PC-9 (cell line): ENCODE results near the gene FBXO2. TPM values are rescaled to one million over a fixed set of nuclear protein-coding genes. Genes with fewer than 3 reads are reported as not detected.

ENCODE experiments used
- BruUV-seq: library from RNA; stranded (reverse); fragments of 400-500 nt; replicated peaks from 2 replicates; lab custom pipeline; 2021; lab: Mats Ljungman, UMichigan
- CTCF ChIA-PET: fragments of 300-600 bp; sonication (Branson Sonifier 250); formaldehyde crosslinking; loops from one replicate; lab custom pipeline; 2022; ENCODE audit warnings: antibody characterized with exemption; lab: Charles Lee
- POLR2A ChIA-PET: fragments of 300-600 bp; sonication (Branson Sonifier 250); formaldehyde crosslinking; loops from one replicate; lab custom pipeline; 2022; ENCODE audit warnings: antibody characterized with exemption; ENCODE audit not compliant: unreplicated experiment; lab: Charles Lee
- DNase-seq, 2 experiments: peaks; one replicate each; pipeline versions ENCODE4 v3.0.0 to v3.0.0-alpha.2; 2015 to 2022; ENCODE audit warnings: mixed read lengths in 1 of 2
- H2AFZ ChIP-seq: fragments of 200-600 bp; sonication (generic); 2 replicates; pipeline ENCODE4 v1.8.1; 2017; ENCODE audit warnings: antibody characterized with exemption
- H3F3A ChIP-seq: fragments of 200-600 bp; sonication (generic); 2 replicates; pipeline ENCODE4 v1.8.1; 2017; ENCODE audit warnings: antibody characterized with exemption, mild to moderate bottlenecking, low read depth; ENCODE audit not compliant: insufficient read depth
- H3K27ac ChIP-seq: fragments of 200-600 bp; sonication (generic); 2 replicates; pipeline ENCODE4 v1.6.1; 2016; ENCODE audit warnings: mixed run types
- H3K27me3 ChIP-seq: fragments of 200-600 bp; sonication (generic); 2 replicates; pipeline ENCODE4 v1.6.1; 2016; ENCODE audit warnings: low read depth, mixed run types; ENCODE audit not compliant: insufficient read depth
- H3K36me3 ChIP-seq: fragments of 200-600 bp; sonication (generic); 2 replicates; pipeline ENCODE4 v1.6.1; 2016; ENCODE audit warnings: low read depth, mixed run types
- H3K4me1 ChIP-seq: fragments of 200-600 bp; sonication (generic); replicated peaks from 2 replicates; pipeline ENCODE4 v1.6.1; 2016; ENCODE audit warnings: mixed run types; ENCODE audit not compliant: insufficient read depth
- H3K4me2 ChIP-seq: fragments of 200-600 bp; sonication (generic); 2 replicates; pipeline ENCODE4 v1.6.1; 2017; ENCODE audit warnings: mixed run types
- H3K4me3 ChIP-seq: fragments of 200-600 bp; sonication (generic); 2 replicates; pipeline ENCODE4 v1.6.1; 2016; ENCODE audit warnings: mixed run types
- H3K79me2 ChIP-seq: fragments of 200-600 bp; sonication (generic); 2 replicates; pipeline ENCODE4 v1.6.1; 2017; ENCODE audit warnings: low read depth, mixed run types
- H3K9me2 ChIP-seq: fragments of 200-600 bp; sonication (generic); 2 replicates; pipeline ENCODE4 v1.8.1; 2017; ENCODE audit warnings: mild to moderate bottlenecking; ENCODE audit not compliant: insufficient read depth
- H3K9me3 ChIP-seq: fragments of 200-600 bp; sonication (generic); 2 replicates; pipeline ENCODE4 v1.8.1; 2016; ENCODE audit warnings: low read depth; ENCODE audit not compliant: insufficient read depth
- H4K20me1 ChIP-seq: fragments of 200-600 bp; sonication (generic); 2 replicates; pipeline ENCODE4 v1.8.1; 2017; ENCODE audit not compliant: insufficient read depth
- EZH2 ChIP-seq: fragments of 200-600 bp; sonication (generic); IDR thresholded peaks from 2 replicates; pipeline ENCODE4 v1.8.0; 2017; ENCODE audit warnings: antibody characterized with exemption, low read depth
- intact Hi-C: fragments of 100-400 bp; cut with micrococcal nuclease; formaldehyde crosslinking; loops from one replicate; pipeline ENCODE4 v1.10.0; 2022; ENCODE audit not compliant: unreplicated experiment
- total RNA-seq: library from RNA; stranded (reverse); gene quantifications from 2 replicates; pipeline ENCODE4 v1.2.3, GENCODE V29; 2021
- TF ChIP-seq, protein P1 (sequence below): fragments of 200-600 bp; sonication (generic); conservative IDR thresholded peaks from 2 replicates; pipeline ENCODE4 v1.6.1; 2017; ENCODE audit warnings: mixed run types, antibody characterized with exemption, mild to moderate bottlenecking, moderate library complexity

The FBXO2 gene
- total RNA-seq, 1 experiment from 2014 or later = 40.3 TPM

DNA sequence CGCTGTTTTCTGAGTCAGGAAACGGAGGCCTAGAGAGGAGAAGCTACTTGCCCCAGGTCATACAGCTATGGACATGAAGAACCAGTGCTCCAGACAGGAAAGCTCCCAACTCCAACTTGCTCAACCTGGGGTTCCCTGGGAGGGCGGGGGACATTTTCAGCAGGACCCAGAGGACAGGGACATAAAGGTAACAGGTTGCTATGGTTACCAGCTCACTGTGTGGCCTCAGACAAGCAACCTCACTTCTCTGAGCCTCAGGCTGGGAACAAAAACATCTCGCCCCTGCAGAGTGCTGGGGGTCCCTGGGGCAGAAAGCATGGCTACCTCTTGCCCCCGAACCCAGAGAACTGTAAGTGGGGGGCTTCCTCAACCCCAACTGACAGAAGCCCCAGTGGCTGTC lies 16.1 kb downstream of the FBXO2 start:
- CTCF ChIA-PET = no interaction called here

DNA sequence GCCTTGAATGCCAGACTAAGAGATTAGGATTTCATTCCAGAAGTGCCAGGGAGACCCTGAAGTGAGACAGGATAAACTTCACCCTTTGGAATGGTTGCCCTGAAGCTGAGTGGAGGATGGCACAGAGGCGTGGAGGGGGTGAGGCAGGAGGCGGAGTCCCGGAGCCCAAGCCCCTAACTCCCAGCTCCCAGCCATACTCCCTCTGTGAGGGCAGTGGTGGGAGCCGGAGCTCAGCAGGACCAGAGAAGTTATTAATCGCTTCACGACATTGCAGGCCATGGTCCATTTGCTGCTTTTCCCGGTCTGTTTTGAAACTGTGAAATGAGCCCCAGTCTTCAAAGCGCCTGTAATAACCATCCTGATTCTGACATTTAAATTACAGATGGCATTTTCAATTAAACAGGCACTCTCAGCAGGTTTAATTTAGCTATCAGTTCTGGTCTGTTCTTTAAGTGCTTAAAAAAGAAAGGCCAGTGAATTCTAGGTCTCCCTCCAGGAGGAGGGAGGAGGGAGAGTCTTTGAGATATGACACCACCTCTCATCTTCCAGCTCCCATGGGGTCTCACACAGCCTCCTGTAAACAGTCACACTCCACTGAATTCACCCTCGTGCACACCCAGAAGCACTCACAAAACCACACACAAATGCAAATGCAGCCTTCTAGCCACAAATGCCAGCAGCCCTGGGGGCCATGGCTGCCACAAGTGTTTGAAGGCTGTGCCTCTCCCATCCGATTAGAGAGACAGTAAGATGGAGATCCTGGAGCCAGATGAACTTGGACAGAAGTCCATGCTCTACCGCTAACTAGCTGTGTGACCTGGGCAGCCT lies 19.6 kb downstream of the FBXO2 start:
- intact Hi-C loops = no loop called here
- DNase-seq = no peak
- H3K79me2 ChIP-seq = no peaks in the 10 kb centered on the region

More for the DNA sequence above, 16.1 kb downstream of the FBXO2 start:
- no peak overlapping the region for H3K4me2 ChIP-seq
- intact Hi-C loops = no loop called here
- no peaks in the 10 kb centered on the region for H3K4me1 ChIP-seq
- H3K9me2 ChIP-seq = no peaks in the 10 kb centered on the region
- no peaks in the 10 kb centered on the region for H3K9me3 ChIP-seq
- no peak for DNase-seq
- H4K20me1 ChIP-seq = no peaks in the 10 kb centered on the region
- H3K27me3 ChIP-seq = peaks cover 37% of the 10 kb centered on the region
- H3K79me2 ChIP-seq = no peaks in the 10 kb centered on the region
- no peak overlapping the region for H3K27ac ChIP-seq
- no TSS peak for BruUV-seq
- H2AFZ ChIP-seq = no peak overlapping the region
- no peak for TF ChIP-seq EZH2
- TF ChIP-seq, protein P1, sequence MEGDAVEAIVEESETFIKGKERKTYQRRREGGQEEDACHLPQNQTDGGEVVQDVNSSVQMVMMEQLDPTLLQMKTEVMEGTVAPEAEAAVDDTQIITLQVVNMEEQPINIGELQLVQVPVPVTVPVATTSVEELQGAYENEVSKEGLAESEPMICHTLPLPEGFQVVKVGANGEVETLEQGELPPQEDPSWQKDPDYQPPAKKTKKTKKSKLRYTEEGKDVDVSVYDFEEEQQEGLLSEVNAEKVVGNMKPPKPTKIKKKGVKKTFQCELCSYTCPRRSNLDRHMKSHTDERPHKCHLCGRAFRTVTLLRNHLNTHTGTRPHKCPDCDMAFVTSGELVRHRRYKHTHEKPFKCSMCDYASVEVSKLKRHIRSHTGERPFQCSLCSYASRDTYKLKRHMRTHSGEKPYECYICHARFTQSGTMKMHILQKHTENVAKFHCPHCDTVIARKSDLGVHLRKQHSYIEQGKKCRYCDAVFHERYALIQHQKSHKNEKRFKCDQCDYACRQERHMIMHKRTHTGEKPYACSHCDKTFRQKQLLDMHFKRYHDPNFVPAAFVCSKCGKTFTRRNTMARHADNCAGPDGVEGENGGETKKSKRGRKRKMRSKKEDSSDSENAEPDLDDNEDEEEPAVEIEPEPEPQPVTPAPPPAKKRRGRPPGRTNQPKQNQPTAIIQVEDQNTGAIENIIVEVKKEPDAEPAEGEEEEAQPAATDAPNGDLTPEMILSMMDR = no peak
- H3F3A ChIP-seq = no peaks in the 10 kb centered on the region
- no peaks in the 10 kb centered on the region for H3K36me3 ChIP-seq
- H3K4me3 ChIP-seq = no peak overlapping the region
- POLR2A ChIA-PET = interaction anchor here (0.5 kb wide), 1 partner anchor 92 kb away, joined by 8 read pairs; no protein-coding TSS in a partner anchor

DNA sequence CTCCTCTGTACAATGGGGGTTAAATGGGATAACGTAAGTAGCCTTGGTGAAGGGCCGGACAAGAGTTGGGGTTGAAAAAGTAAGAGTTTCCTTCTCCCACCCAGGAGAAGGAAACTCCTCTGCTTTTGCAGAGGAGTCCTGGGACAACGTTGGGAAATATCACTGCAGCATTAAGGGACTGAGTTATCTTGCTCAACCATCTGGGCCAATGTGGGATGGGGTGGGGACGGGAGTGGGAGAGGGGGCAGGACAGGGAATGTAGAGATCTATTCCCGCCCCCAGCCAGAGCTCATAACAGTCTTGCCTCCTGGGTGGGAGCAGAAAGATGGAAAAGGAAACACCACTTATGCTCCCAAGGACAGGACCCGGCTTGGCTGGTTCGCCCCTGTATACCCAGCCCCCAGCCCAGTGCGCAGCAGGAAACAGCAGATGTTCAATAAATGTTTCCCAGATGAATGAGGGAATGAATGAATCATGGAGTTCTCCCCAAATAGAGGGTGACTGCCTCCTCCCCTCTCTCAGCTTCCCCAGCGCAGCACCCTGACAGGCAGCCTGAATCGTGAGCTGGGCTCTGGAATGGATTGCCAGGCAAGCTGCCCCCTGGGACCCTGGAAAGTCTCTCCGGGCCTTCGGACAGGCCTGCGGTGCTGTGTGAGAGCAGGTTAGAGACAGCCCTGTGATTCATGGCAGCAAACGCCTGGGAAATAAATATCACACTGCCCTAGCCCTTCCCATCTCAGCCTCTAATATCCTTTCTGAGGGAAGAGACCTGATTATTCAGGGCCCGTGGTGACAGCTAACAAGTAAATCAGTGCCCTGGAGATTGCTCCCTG lies 24.8 kb downstream of the FBXO2 start:
- H3K4me2 ChIP-seq = no peak overlapping the region
- H3K27ac ChIP-seq = no peak overlapping the region
- H3K4me1 ChIP-seq = no peaks in the 10 kb centered on the region
- ChIA-PET CTCF (no interaction called here), POLR2A (no interaction called here)
- no TSS peak for BruUV-seq
- peaks cover 64% of the 10 kb centered on the region for H3K27me3 ChIP-seq
- H3F3A ChIP-seq = no peaks in the 10 kb centered on the region
- H4K20me1 ChIP-seq = no peaks in the 10 kb centered on the region
- H3K36me3 ChIP-seq = no peaks in the 10 kb centered on the region
- no peaks in the 10 kb centered on the region for H3K9me2 ChIP-seq
- no peaks in the 10 kb centered on the region for H3K9me3 ChIP-seq
- H2AFZ ChIP-seq = no peak overlapping the region
- no peak for DNase-seq
- no peak for TF ChIP-seq EZH2
- TF ChIP-seq, protein P1 = no peak
- intact Hi-C loops = no loop called here
- no peaks in the 10 kb centered on the region for H3K79me2 ChIP-seq
- H3K4me3 ChIP-seq = no peak overlapping the region

More for the DNA sequence above, 19.6 kb downstream of the FBXO2 start:
- H3K9me3 ChIP-seq = no peaks in the 10 kb centered on the region
- POLR2A ChIA-PET = no interaction called here
- H3K27me3 ChIP-seq = peaks cover 52% of the 10 kb centered on the region
- H3F3A ChIP-seq = no peaks in the 10 kb centered on the region
- H4K20me1 ChIP-seq = no peaks in the 10 kb centered on the region
- no peak overlapping the region for H3K4me2 ChIP-seq
- no peaks in the 10 kb centered on the region for H3K4me1 ChIP-seq
- no peaks in the 10 kb centered on the region for H3K9me2 ChIP-seq
- no peak overlapping the region for H2AFZ ChIP-seq
- CTCF ChIA-PET = no interaction called here
- no peak overlapping the region for H3K27ac ChIP-seq
- TF ChIP-seq, protein P1 = no peak
- H3K4me3 ChIP-seq = no peak overlapping the region
- H3K36me3 ChIP-seq = no peaks in the 10 kb centered on the region
- no TSS peak for BruUV-seq
